NCI-H2107 treated with DMSO at 0.1 percent for 48 hours (cell line): Measurements from ENCODE around the gene ARFIP2.

Experiments
- DNase-seq: peaks from one replicate; lab custom pipeline; 2025; ENCODE audit not compliant: unreplicated experiment; lab: John Stamatoyannopoulos, UW

The ARFIP2 gene

DNA sequence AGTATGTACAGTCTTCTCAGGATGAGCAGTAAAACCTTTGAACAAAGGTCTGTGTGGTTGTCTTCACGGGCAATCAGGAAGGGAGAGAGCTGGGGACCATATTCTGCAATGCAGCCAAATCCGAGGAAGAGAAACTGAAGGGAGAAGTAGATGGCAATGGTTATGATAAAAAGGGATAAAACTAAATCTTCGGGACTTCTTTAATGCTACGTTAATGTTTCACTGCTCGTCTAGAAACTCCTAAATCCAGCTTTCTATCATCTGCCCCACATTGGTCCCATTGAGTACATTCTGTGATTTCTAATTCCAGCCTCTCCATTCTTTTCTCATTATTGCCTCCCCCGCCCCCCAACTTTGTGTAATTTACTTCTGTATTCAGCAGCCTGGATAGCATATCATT is 1.9 kb upstream of the ARFIP2 start:
- no peak for DNase-seq

DNA sequence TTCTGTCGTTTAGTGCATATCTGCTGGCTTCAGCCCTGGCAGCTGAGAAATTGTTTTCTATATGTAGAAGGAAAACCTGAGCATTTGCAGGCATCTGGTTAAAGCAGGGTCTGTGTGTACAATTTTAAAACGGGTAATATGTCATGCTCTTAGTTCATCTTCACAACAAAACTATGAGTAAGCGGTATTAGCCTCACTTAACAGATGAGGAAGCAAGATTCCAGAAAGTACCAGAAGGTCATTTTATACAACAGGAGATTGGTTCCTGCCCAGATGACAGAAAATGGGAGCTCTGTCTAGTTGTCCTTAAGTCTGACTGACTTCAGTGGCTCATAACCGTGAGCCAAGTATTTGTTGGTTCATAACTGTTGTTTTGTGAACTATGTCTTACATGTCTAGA is 1.3 kb upstream of the ARFIP2 start:
- DNase-seq, result no peak

DNA sequence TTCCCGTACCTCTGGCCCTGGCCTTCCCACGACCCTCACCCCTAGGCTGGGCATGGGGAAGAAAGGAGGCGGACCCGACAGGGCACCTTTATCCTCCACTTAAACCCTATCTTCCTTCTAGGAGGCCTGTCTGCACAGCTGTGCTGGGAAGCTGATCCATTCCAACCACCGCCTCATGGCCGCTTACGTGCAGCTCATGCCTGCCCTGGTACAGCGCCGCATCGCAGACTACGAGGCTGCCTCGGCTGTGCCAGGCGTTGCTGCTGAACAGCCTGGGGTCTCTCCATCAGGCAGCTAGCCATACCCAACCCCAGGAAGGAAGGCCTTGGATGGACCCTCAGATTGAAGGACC is 769 bp upstream of the ARFIP2 start:
- DNase-seq, result no peak

GRCh38 chr11:6480299-6480914 is 724 bp downstream of the ARFIP2 start:
- DNase-seq, result no peak

DNA sequence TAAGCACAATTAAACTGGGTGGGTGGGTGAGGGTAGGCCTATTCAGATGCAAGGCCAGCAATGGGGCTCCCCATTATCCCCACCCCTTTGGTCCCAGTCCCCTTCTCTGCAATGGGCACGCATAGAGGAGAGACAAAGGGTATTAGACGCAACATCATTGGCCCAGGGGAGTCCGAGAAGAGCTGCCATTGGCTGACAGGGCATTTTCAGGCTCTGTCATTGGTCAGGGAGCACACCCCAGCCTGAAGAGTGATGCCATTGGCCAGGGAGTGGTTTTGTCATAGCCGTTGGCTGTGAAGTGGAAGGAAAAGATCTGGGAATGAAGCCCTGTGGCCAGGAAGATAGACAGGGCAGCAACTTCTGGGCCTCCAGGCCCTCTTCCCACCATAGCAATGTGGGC is 4.6 kb downstream of the ARFIP2 start:
- DNase-seq, result no peak

DNA sequence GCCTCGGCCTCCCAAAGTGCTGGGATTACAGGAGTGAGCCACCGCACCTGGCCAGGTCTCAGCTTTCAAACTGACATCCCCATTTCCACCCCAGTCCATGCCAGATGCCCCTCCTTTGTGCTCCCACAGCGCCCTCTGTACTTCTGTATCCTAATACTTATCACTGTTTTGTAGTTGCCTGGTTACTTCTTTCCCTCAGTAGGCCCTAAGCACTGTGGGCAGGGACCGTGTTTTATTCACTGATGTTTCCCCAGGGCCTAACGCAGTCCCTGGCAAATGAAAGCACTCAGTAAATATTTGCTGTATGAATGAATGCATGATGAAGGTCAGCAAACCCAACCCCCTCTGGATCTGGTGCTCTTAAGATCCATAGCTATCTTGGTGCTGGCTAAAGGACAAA is 5.2 kb downstream of the ARFIP2 start:
- peak; percentile 58 for DNase-seq

DNA sequence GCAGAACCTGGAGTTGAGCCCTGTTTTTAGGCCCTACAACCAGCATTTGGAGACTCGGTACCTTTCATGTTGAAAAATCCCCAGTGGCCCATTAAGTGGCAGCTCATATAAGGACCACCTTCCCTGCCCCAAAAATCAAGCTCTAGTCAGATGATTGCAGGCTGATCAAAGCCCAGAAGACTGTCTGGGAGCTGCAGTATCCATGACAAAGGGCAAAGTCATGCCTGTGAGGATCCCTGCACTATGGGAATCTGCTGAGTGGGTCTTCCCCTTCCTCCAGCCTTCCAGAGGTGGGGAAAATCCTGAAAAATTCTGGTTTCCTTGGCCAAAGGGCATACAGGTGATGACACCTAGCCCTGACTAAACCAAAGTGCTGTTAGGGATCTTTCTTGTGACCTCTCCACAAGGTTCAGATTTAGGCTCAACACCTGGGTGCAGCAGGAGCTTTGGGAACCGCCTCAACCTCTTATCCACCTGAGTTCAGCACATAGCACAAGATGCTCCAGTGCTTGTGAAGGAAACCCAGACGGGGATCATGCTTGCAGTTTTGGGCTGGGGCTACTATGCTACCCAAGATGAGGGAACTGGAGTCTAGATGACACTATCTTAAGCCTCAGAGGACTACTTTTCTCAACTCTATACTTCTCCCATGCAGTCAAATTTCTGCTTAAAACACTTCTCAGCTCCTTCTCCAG is 6.2 kb downstream of the ARFIP2 start:
- DNase-seq, result no peak

DNA sequence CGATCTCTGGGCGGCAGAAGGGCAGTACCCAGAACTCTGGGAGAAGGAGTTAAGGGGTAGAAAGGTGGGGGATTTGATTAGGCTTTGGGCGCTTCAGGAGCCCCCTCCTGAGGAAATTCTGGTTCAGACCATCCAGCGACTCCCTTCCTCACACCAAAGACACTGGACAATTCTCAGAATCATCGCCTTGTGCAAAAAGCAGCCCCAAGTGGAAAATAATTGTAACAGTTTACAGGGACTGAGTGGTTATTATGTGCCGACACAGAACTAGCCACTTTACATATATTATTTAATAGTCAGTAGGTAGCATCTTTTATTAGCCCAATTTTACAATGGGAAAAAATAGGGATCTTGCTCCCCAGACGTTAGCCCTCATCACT is 6.7 kb downstream of the ARFIP2 start:
- no peak for DNase-seq

DNA sequence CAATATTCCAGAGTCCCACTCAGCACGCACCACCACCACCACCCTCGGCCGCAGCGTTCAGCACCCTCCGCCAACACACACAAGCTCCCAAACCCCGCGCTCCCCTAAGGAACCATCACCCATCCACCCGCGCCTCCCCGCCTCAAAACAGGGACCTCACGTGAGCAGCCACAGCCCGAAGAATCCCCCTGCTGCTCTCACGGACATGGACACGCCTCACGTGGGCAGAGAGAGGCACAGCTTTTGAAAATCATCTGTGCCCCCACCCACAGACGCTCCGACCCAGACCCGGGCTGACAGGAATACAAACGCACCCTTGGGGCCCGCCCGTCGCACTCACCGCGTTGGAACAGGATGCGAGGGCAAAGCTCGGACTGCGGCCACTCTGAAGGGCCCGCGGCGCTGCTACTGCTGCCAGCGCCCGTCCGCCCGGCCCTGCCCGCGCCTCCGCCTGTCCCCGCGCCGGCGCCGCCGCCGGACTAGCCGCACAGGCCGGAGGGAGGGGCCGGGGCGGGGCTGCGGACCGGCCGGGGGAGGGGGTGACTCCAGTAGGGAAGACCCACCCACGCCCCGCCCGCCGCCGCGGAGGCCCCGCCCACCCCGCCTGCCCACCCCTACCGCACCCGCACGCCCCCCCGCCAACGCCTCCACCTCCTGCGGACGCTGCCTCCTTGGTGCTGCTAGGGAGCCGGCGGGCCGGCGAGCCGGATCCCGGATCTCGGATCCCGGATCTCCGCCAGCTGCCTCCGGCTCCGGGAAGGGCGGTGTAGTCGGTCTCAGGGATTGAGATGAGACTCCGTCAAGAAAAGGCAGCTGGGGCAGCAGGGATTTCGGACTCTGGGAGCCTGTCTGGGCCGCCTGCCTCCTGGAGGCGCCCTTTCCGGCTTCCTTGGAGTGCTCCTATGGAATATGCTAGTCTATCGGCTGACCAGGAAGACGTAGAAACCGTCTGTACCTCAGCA is 7.4 kb downstream of the ARFIP2 start, which contains the start of gene TRIM3:
Gene TRIM3, minus strand, starts transcription at position 491 of the 962 bp plus-strand sequence. CDS start 8,246 bp downstream, outside the sequence.
- DNase-seq, result peak; percentile 56

DNA sequence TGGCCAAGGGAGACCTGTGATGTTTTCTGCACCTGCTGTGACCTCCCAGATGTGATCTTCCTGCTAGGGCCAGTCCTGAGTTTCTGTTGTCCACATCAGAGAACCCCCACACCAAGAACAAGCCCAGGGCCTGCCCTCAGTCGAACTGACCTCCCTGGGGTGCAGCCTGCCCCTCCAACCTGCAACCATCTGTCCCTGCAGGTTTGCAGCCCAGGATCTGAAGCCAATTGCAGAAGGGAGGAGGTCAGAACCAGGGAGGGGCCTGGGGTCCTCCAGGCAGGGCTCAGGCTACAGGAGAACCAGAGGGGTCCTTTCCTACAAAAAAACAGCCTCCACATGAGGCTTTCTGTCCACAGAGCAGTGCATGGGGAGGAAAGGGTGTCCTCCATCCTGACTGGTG is 8.2 kb downstream of the ARFIP2 start:
- no peak for DNase-seq

- no peak for DNase-seq
Observed at GRCh38 chr11:6469599-6469998, 11.5 kb downstream of the ARFIP2 start.

DNA sequence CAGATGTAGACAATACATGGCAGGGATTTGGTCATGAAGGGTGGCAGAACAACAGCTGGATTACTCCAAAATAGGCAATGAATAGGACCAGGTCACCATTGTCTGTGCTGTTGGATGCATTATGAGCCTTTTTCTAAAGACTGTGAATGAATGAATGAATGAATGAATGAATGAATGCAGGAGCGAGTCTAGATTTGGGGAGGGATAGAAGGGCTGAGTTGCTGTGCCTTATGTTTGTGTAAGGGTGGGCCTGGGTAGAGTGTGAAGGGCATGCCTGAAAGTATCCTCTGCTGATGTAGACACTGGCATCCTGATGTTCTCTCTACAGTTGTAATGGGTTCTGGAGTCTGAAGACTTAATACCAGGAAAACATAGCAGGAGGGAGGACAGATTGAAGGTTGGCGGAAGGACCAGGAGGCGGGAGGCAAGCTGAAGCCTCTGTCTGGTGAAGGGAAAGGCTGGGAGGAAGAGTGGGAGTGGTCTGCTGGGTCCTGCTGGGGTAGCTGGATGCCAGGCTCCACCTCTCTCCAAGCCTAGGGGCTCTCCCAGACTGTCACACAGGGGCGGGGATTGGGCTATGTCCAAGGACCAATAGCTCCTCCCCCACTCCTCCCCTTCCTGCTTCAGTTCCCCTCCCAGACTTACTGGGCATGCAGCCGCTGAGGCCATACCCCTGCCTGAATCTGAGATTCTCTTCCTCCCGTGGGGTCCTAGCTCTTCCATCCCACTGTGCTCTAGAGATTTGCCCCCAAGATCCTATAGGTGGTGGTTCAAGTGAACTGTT is 12.2 kb downstream of the ARFIP2 start:
- DNase-seq, result peak; percentile 28

- DNase-seq, result no peak
Observed at GRCh38 chr11:6459099-6459450, 22.1 kb downstream of the ARFIP2 start.

GRCh38 chr11:6458352-6459098 is 22.6 kb downstream of the ARFIP2 start:
- DNase-seq, result no peak

DNA sequence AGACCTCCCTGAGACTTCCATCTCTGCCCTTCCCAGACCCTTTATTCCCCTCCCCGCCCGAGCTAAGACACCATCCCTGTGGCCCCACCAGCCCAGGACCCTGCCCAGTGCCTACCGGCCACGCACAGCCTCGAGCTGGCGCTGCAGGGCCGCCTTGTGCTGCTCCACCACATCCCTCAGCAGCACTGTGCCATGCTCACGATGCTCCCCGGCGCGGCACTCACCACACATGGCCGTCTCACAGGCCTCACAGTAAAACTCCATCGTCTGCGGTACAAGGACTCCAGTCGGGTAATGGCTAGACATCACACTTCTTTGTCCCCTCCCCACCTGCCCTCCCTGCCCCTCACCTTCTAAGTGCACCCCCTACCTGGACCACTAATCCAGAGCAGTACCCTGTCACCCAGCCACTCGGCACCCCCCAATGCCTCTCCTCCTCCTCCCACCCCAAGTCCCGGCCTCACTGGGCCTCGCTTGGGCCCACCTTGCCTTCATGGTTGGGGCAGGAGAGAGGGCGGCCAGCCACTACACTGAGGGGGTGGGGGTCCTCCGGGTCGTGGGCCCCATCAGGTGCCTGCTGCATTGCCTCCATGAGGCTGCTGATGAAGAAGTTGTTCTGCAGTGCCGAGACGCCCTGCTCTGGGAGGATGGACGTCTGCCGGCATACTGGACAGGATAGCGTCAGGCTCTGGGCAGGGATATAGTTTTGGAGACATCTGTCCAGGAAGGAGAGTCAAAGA is 23.4 kb downstream of the ARFIP2 start:
- DNase-seq, result no peak

- DNase-seq, result no peak
Observed at GRCh38 chr11:6456361-6457073, 24.6 kb downstream of the ARFIP2 start.

DNA sequence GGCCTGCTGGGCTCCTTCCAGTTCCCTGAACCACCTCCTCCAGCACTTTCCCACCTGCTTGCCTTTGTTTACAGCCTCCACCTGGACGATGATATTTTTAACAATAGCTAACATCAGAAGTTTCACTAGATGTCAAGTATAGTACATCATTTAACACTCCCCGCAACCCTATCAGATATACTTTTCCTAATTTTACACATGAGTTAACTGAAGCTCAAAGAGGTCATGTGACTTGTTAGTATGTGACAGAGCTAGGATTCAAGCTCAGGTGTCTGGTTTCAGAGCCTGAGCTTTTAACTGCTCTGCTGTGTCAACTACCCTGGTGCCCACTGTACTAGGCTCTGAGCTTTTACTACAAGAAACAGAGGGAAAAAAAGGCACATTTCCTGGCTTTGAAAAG is 26.1 kb downstream of the ARFIP2 start:
- peak; percentile 89 for DNase-seq

DNA sequence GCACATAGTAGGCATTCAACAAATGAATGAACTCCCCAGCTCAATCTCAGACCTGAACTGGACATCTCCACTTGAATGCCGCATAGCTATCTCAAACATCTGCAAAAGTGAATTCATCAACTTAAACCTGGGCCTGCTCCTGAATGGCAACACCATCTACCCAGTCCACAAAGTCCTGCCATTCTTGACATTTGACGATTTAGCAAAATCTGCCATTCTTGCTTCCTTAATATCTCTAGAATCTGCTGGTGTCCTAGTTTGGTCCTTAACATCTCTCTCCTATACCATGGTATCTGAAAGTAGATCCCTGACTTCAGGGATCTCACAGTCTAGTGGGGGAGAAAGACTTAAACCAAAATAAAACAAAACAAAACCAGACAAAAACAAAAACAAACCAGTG is 28.0 kb downstream of the ARFIP2 start:
- no peak for DNase-seq

- DNase-seq, result no peak
Observed at GRCh38 chr11:6452219-6452618, 28.9 kb downstream of the ARFIP2 start.
